ENCODE measurements around the gene CD180.

- TF ChIP-seq SMAD3 (CRISPR knock-in tag; conservative IDR thresholded peaks at IDR 0.05) (no peak), FOXM1 (IDR thresholded peaks at IDR 0.05; ENCODE audit: low read depth) (no peak), FOXM1 (CRISPR knock-in tag; IDR thresholded peaks at IDR 0.05; ENCODE audit: low read depth) (no peak)
These were observed 53.8 kb downstream of the CD180 start for GRCh38 chr5:67142816-67143215.

Measured in K562 (cell line).